Activated T-cell treated with anti-CD3 and anti-CD28 coated beads, Interleukin-2, amount 50 U/mL, for 1 hour (primary cell): ENCODE data around the gene PRIMA1.
"Not testable (repeated sequence)": the region's sequence is repeated elsewhere in the genome, so short reads cannot be mapped to it uniquely, and the experiment has no call there.

ENCODE experiments used
- DNase-seq: peaks from one replicate; pipeline ENCODE4 v3.0.0-alpha.2; 2020

PRIMA1 gene, protein sequence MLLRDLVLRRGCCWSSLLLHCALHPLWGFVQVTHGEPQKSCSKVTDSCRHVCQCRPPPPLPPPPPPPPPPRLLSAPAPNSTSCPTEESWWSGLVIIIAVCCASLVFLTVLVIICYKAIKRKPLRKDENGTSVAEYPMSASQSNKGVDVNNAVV

DNA sequence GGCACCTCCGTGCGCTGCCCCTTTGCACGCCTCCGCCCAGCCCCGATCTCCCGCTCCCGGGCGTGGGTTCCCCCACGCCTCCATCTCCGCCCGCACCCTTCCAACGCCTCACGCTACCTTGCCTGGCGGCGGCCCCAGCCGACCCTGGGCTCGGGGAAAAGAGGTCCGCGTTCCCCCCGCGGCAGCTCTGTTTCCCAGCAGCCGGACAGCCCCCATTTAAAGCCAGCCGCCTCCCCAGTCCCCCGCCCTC lies at the start of gene PRIMA1:
Gene PRIMA1, minus strand, starts transcription at position 193 of the 250 bp plus-strand sequence. CDS start 767 bp downstream, outside the sequence.
- DNase-seq = no peak

DNA sequence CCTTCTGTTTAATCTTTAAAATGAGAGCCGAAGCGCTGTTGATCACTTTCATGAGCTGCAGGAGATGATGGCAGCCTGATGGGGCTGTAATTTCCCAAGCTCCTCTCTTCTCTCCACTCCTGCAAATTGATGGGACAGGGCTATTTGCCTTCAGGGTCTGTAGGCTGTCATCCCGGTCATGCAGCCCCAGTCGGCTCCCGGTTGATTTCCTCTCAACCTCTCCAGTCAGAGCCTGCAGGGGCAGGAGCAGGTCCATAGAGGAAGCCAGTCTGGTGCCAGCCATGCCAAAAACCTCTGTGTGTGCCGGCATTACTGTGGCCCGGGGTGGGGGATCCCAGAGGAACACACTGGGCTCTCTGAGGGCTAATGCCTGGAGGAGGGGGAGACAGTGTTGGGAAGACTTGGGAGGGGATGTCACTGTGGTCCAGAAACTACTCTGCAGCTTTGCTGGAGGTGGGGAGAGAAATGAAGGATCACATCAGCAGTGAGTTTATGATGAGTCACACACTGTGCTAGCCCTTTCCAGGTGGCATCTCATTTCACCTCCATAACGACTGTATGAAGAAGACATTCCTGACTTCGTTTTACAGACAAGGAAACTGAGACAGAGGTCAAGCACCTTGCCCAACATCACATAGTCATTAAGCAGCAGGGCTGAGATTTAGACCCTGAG lies 46.5 kb upstream of the PRIMA1 start:
- no peak for DNase-seq

DNA sequence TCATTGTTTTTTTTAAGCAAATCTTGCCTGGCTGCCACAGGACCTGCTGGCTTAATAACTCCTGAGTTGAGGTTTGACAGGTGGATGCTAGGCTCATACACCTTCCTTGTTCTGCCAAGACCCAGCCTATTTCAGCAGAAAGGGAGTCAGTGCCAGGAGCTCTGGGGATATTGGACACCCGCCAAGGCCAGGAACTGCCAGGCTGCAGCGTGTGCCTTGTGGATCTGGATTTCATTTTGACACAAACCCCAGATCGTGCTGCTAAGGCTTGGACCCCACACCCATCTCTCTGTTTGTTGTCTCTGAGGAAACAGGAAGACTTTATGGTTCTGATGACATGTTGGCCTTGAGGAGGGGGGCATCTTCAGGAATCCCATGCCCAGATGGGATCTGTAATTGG lies 44.4 kb upstream of the PRIMA1 start:
- DNase-seq = no peak

DNA sequence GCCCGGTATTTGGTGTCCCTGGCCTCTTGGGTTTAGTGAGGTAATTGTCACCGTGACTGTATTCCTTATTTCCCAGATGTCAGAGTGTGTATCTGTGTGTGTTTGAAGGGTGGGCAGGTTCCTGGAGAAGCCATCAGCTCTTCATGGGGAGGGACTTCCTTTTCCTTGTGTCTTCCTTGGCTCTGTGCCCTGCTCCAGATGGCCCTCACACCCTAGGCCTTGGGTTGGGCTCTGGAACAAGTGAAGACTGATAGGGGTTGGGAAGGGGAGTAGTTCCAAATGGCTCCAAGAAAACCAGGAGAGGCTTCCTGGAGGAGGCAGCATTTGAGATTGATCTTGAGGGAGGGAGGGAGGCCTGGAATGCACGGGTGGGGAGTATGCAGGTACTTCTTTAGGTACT lies 43.8 kb upstream of the PRIMA1 start:
- DNase-seq = no peak

DNA sequence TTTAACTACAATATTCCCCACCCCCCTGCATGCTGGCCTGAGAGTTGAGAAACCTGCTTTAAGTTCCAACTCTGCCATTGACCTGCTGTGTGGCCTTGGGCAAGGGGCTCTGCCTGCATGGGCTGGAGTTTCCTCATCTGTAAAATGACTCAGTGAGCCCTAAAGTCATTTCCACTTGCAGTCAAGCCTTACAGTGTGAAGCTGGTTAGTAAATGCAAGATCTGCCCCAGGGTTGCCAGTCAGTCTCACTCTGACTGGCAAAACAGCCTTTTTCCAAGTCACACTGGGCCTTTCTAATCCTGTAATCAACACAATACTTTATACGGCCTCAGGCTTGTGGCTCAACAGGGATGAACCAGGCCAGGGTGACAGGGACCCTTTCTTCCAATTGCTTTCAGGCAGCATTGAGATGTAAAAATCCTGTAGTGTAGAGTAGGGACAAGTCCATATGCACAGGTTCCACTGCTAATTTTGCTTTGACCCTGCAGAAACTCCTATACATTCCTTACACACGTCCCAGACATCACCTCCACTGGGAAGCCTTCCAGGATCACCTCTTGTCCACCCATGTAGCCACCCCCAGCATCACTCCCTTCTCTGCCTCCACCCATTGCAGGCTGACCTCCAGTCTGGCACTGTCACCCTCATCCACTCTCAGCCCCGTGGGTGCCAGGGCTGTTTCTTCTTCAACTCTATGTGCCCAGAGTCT lies 42.6 kb upstream of the PRIMA1 start:
- DNase-seq = no peak

DNA sequence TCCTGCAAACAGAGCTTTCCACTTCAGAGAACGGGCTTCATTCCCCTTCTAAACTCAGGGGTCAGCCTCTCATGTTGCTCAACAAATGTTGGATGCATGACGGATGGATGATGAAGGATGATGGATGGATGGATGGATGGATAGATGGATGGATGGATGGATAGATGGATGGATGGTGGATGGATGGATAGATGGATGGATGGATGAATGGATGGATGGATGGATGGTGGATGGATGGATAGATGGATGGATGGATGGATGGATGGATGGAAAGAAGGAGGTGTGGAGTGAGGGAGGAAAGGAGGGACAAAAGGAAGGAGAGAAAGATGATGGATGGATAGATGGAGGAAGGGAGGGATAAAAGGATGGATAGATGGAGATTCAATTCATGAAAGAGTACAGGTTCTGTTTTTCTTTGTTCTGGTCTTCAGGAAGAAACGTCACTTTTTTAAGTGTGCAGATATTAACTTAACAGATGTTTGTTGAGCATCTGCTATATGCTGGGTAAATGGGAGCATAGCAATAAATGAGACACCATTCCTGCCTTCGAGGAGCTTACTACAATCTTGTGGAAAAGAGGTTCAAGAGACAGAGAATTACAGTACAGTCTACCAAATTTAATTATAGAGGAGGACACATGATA lies 41.7 kb upstream of the PRIMA1 start:
- DNase-seq = no peak

DNA sequence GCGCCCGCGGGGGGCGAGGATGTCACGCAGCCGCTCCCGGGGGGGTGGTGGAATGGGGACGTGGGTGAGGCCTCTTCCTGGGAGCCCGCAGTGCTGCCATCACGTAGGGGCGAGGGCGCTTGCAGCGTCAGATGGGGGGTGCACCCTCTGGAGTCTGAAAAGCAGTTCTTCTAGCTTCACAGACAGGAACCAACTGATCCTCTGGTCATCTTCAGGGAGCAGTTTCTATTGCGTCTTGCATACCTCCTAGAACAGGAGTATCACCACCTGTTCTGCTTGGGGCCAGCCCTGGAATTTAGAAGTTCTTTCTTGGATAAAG lies 36.9 kb upstream of the PRIMA1 start:
- no peak for DNase-seq

DNA sequence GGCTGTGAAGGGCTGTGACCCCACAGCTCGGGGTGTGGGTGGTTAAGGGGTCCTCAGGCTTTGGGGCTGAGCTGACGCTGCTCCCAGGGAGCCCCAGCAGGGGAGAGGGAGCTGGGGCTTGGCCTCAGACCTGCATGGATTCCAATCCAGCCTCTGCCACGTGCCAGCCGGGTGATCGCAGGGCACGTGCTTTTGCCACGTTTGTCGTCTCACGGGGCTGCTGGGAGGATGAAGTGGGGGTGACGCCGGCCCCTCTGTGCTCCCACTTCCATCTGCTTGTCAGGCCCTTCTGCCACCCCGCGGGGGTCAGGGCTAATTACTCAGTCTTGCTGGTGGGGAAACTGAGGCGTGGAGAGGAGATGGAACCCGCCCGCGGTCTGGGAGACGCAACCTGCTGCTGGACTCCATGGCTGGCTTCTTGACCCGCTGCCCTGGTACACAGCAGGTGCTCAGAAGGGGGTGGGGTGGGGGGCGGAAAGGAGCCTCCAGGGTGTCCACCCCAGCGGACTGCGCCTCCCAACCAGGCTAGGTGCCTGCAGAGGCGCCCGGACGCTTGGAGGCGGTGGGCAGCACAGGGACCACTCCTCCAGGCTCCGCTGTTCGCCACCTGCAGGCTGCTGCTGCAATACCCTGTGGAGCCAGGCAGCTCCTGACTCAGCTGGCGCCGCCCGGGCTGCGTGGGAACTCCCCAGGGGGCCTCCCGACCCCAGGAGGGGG lies 36.4 kb upstream of the PRIMA1 start:
- DNase-seq = no peak

DNA sequence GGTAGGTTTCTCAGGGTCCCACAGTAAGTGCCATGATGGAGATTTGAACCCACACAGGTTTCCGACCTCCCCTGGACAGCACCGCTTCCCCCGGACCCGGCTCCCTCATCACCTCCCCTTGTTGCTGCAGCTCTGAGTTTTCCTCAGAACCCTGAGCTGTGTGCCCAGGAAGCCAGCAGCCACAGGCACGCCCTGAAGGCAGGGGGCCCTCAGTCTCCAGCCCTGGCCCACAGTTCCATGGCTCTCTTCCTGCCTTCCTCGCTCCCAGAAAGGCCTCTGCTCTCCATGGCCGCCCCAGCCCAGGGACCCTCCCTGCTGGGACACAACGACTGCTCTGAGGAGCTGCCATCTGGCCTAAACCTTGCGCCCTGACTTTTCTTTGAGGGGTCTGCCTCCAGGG lies 35.8 kb upstream of the PRIMA1 start:
- DNase-seq = no peak

DNA sequence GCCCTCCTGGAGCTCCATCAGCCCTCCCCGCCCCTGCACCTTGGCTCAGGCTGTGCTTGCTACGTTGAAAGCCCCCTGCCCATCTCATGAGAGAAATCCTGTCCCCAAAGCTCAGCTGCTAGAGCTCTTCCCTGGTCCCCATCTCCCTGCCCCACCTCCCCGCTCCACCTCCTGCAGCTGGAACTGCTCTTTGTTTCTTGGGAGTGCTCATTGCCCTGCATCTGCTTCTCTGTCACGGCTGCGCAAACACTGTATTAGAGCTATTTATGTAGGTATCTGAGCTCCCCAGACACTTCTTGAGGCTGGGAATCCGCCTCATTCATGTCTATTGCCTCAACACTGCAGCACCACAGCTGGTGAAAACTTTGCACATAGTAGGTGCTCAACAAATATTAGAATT lies 32.8 kb upstream of the PRIMA1 start:
- DNase-seq = no peak

DNA sequence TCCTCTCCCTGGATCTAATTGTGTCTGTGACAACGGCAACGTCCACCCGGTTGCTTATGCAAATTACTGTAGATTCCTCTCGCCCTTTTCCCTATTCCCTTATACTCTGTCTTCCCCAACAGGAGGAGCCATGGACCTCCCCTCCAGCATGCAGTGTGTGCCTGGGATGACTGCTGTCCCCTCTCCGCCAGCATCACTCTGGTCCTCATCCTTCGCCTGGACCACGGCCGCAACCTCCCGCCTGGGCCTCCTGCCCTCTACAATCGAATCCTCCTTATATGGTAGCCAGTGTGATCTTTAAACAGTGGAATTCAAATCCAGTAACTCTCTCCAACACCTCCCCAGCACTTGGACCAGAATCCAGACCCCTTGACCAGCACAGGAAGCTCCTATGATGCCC lies 30.6 kb upstream of the PRIMA1 start:
- DNase-seq = no peak

DNA sequence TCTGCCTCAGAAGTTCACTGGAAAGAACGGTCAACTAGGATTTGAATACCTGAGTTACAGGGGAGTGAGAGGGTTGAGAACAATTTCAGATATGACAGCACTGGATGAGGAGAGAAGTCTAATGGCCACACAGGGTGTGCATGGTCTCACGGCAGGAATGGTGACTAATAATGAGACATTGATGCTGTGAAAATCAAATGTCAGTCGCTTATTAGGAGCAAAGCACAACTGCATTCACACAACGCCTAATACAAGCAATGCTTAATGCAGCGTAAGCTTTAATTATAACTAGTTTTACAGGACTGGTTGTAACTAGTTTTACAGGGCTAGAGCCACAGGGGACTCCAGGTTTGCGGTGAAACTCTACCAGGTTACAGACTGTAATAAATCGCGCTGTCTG lies 23.4 kb upstream of the PRIMA1 start:
- no peak for DNase-seq

DNA sequence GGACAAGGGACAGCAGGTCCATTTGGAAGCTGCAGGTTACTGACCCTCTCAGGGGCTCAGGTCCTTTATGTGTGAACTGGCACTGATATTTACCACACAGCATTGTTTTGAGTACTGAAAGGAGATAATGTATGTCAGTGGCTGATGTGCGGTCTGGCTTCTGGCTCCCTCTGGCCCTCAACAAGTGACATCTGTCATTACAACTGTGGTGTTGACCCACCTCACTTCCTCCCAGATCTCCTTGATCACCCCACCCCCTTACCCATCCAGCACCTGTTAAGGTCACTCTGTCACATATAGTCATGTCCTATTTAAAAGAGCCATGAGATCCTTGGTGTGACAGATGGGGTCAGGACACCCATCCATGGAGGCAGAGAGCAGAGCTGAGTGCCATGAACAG lies 22.7 kb upstream of the PRIMA1 start:
- DNase-seq = no peak

DNA sequence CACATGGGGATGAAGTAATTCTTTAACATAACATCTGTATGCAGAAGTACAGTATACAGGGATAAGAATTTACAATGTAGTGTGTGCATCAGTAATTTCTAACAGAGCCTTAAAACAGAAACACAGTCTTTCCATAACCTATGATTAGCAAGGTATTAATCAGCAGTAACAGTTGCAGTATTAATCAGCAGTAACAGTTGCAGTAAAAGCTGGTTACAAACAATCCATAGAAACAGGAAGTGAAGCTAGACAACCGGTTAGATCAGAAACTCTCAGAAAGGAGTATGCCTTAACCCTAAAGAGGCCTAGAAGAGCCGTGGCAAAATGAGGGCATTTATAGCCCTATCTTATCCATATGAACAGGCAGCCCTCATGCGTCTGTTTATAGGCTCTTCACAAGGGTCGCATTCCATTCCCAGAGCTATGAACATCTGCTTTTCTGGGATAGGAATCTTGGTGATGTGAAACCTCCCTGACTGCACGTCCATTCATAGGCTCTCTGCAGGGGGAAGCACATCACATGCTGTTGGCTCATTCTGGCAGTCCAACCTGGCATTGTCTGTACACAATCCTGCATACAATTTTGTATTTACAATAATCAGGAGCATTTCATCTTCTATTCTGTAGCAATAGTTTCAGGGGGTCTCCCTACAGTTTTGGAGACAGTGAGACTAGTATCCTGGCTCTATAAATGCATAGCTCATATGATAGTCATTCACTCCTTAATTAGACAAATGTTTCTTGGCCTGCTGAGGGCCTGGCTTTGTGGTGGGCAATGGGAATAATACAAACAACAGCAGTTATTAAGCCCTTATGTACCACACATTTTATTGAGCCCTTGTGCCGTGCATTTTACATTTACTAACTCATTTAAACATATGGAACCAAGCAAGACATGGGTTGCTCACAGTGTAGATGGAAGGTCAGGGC lies 21.5 kb upstream of the PRIMA1 start:
- DNase-seq = not testable (repeated sequence)

DNA sequence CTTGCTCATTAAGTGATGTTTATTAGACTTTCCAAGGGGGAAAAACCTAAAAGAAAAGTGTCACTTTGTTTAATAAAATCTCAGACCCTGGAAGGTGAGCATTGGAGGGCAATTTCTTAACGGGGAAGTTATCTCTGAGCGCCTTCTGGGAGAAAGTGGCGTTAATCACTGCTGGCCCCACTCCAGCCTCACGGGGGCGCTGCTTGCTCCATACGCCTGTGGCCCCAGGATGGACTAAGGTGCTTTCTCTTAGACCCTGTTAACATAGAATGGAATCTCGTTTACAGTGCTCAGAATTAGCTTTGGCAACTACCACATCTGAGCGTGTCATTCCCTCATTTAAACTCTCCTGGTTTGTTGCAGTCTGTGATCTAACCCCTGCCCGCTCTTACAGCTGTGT lies 16.4 kb upstream of the PRIMA1 start:
- DNase-seq = no peak

DNA sequence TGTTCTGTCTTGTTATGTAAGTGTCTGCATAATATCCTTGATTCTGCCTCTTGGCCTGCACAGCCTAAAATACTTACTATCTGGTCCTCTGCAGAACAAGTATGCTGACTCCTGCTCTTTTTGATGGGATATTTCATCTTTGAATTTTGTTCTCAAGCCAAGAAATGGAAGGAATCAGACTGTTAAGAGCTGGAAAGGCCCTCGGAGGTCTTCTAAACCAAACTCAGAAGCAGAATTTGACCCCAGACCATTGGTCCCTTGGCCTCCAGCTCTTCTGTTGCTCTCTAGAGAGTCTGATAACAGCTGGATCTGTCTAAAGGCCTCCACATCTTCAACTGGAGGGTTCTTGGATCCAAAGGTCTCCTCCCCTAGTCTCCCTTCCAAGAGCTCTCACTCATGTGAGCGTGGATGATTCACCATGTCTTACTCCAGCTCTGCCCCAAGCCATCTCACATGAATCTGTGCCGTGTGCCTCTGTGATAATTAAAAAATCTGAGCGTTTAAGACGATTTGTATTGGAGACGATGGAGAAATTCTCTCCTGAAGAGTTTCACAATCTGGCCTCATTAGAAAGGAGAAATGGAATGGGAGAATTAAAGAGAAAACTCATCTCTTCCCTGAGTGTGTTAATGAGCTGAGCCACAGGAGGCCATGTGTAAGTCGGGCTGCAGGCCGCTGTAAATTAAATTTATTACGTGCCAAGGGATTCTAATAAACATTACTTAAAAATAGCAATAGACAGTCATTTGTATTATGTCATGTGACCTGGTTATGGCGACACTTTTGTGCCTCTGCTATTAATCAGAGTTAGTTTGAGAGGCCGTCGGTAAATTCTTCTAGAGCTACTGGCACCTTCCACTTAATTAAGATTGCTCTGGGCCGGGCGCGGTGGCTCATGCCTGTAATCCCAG lies 15.4 kb upstream of the PRIMA1 start:
- DNase-seq = no peak

DNA sequence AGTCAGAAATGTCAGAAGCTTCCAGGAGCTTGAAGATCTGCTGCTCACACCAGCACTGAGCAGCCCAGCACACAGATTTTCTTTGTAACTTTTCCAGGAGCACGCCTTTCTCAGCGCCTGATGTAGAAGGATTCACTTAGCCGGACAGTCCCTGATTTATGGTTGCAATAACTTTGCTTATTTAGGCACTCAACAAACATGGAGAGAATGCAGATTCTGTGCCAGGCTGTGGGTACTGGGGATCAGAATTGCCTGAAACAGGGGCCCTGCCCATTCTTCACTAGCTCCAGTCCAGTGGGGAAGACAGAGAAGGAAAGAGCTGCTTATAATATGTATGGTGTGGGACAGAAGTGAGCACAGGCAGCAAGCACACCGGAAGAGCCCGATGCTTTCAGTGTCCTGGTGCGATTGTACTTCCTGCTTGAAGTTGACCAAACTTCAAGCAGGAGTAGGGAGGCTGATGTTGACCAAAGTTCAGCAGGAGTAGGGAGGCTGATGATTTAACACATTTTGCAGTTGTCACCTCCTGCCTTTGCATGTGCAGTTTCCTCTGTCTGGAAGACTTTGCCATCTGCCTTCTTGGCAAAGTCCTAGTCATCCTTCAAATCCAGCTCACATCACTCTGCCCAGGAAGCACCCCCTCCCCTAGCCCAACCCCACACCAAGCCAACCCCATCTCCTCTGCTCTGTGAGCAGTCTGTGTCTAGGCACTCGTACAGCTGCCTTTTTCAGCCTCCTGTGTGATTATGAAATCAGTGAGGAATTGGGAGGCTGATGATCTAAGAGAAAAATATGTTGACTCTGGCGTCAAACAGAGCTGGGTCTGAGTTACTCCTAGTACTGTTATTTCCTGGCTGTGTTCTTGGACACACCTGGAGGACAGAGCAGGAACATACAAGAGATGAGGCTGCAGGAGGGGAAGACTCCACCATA lies 12.0 kb upstream of the PRIMA1 start:
- no peak for DNase-seq

DNA sequence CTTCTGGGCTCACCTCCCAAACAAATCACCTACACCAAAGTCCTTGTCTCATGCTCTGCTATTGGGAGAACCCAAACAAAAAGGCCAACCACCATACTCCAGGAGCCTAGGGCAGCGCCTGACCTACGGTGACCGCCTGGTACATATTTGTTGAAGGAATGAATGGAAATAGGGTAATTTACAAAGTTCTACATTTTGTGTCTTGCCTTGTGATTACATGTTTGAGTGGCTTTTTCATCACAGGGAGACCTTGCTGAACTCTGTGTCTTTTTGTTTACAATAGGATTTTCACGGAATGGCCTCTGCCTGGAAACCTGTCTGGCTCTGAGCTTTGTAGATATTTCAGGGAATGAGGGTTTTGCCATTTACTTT lies 11.3 kb upstream of the PRIMA1 start:
- DNase-seq = no peak

DNA sequence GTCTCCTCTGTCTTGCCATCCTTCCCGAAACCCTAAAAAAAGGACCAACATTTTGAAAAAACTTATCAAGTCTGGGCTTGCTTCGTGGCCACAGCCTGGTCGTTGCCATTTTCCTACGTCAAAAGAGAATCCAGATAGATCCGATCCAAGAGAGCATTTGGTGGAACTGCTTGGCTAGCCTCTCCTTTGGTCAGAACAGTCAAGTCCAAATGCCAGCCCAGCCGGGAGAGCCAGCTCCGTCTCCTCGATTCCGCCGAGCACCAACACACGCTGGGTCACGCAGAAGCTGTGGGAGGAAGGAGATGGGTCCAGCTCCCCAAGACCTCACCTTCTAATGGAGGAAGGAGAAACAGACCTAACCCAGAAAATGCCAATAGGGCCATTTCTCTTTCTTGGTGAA lies 9.3 kb upstream of the PRIMA1 start:
- DNase-seq = no peak

DNA sequence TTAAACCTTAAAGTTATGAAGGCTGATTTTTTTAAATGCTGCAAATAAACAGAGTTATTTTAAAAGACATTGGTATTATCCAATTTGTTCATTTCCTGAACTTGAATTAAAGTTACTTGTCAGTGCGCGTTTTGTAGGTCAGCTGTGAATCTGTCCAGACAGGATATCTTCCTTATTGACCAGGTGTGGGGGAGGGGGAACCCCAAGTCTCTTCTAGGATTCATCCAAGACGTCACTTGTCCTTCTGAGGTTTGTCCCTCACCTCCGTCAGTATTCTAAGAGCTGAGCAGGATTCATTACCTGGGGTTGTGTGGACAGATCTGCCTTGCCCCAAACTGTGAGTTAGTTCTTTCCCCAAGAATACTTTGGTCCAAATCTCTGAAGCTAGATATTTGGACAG lies 8.8 kb upstream of the PRIMA1 start:
- DNase-seq = no peak

DNA sequence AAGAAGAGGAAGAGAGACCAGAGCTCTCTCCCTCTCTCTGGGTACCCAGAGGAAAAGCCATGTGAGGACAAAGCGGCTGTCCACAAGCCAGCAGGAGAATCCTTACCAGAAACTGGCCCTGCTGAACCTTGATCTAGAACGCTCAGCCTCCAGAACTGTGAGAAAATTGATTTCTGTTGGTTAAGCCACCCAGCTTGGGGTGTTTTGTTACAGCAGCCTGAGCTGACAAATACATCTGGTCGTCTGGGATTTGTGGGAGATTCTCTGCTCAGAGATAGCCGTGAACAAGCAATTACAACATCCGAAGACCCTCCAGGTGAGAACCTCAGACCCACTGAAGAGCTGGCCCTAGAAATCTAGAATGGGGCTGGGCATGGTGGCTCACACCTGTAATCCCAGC lies 6.5 kb upstream of the PRIMA1 start:
- no peak for DNase-seq
